Type B pancreatic cell (in vitro differentiated cells): Measurements from ENCODE around the gene GLIS1. TPM values are rescaled to one million over a fixed set of nuclear protein-coding genes. Genes with fewer than 3 reads are reported as not detected.

ENCODE experiments used
- DNase-seq: peaks from one replicate; pipeline ENCODE4 v3.0.0; 2021; ENCODE audit warnings: mixed read lengths; ENCODE audit not compliant: unreplicated experiment; ENCODE audit errors: extremely low spot score
- H3K27ac Mint-ChIP-seq: 2 replicates; pipeline ENCODE4 v1.8.0; 2021; ENCODE audit warnings: mild to moderate bottlenecking, mixed read lengths
- H3K27me3 Mint-ChIP-seq: 2 replicates; pipeline ENCODE4 v1.8.0; 2021; ENCODE audit warnings: mixed read lengths
- H3K36me3 Mint-ChIP-seq: 2 replicates; pipeline ENCODE4 v1.8.0; 2021; ENCODE audit warnings: mixed read lengths
- H3K4me1 Mint-ChIP-seq: one replicate; pipeline ENCODE4 v1.8.0; 2021; ENCODE audit warnings: mixed read lengths; ENCODE audit not compliant: unreplicated experiment
- H3K4me3 Mint-ChIP-seq: 2 replicates; pipeline ENCODE4 v1.8.0; 2021; ENCODE audit warnings: mild to moderate bottlenecking, mixed read lengths
- H3K9me3 Mint-ChIP-seq: 2 replicates; pipeline ENCODE4 v1.8.0; 2021; ENCODE audit warnings: mixed read lengths
- total RNA-seq: library from RNA; stranded (reverse); gene quantifications from 2 replicates; pipeline ENCODE4 v1.2.1, GENCODE V29; 2021; ENCODE audit warnings: low replicate concordance
- TF ChIP-seq, protein P1 (sequence below): fragments of 200-600 bp; sonication (generic); conservative IDR thresholded peaks from 2 replicates; pipeline ENCODE4 v1.5.0; 2021; ENCODE audit warnings: antibody characterized with exemption, mild to moderate bottlenecking

Gene GLIS1
- total RNA-seq, 1 donor from 2014 or later, result 2.1 TPM

DNA sequence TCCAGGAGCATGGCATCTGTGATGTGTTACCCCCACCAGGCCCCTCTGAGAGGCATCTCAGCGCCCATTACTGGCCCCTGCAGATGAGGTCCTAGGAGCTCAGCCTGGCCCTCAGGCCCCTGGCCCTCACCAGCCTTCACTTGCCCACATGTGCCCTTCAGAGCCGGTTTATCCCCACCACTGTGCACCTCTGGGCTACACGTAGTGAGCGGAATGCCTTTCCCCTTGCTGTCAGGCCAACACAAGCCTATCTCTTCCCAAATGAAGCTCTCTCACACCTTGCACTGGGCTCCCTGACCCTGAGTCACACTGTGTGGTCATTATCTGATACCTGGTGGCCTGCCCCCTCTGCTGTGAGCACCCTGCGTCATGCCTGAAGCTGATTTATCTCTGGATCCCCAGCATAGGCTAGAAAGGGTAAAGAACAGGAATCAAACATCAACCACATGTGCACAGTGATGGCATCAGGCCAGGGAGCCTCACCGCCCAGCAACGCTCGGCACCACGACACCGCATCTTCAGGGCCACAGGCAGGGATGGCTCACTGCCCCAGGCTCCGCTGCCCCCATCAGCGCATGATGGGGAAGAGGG is 49.1 kb downstream of the GLIS1 start:
- no peaks in the 10 kb centered on the region for H3K9me3 Mint-ChIP-seq
- no peak overlapping the region for H3K27ac Mint-ChIP-seq
- H3K27me3 Mint-ChIP-seq, result peaks cover 50% of the 10 kb centered on the region
- no peak for DNase-seq
- TF ChIP-seq, protein P1, sequence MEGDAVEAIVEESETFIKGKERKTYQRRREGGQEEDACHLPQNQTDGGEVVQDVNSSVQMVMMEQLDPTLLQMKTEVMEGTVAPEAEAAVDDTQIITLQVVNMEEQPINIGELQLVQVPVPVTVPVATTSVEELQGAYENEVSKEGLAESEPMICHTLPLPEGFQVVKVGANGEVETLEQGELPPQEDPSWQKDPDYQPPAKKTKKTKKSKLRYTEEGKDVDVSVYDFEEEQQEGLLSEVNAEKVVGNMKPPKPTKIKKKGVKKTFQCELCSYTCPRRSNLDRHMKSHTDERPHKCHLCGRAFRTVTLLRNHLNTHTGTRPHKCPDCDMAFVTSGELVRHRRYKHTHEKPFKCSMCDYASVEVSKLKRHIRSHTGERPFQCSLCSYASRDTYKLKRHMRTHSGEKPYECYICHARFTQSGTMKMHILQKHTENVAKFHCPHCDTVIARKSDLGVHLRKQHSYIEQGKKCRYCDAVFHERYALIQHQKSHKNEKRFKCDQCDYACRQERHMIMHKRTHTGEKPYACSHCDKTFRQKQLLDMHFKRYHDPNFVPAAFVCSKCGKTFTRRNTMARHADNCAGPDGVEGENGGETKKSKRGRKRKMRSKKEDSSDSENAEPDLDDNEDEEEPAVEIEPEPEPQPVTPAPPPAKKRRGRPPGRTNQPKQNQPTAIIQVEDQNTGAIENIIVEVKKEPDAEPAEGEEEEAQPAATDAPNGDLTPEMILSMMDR, result no peak
- peaks cover 32% of the 10 kb centered on the region for H3K4me1 Mint-ChIP-seq
- no peak overlapping the region for H3K4me3 Mint-ChIP-seq
- H3K36me3 Mint-ChIP-seq, result no peaks in the 10 kb centered on the region

DNA sequence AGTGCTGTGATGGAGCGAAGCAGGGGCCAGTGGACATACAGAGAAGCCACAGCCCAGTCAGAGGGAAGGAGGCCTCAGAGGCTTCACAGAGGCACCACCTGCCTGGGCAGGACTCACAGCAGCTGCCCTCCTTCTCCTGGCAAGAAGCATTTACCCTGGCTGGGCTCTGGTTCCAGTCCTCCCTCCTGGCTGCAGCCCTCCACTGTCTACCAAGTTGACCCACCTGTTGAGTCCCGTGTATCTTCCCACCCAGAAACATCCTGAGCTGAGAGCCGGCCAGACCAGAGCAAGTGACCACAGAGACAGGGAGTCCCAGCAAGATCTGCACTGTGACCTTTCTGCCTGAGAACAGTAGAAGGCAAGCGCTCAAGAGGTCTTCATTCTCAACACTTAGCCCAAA is 49.7 kb downstream of the GLIS1 start:
- no peak overlapping the region for H3K4me3 Mint-ChIP-seq
- H3K27ac Mint-ChIP-seq, result no peak overlapping the region
- H3K4me1 Mint-ChIP-seq, result peaks cover 38% of the 10 kb centered on the region

DNA sequence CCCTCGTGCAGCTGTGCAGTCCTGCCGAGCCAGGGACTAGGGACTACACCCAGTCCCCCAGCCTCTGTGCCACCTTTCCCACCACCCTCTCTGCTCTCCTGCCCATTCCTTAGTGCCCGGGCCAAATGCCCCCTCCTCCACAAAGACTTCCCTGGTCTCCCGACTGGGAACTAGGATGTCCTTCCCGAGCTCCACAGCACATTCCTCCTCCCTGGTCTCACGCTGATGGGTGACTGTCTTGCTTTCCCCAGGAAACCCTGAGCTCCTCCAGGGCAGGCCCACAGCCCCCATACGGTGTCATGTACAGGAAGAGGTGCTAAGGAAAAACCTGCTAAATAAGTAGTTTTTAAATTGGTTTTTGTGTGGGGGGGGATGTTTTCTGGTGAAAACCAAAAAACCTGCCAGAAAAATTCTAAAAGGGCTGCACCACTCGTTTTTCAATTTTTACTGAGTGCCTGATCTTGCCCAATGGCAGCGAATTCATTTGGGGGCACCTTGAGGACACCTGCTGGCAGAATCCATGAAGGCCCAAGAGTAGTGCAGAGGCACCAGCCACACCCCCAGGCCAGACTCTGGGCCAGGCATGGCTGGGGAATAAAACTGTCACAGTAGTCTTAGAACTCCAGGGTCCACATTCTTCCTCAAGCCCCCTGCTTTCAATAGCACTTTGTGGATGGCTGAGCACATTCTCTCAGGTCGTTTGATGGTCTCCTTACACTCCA is 50.4 kb downstream of the GLIS1 start:
- H3K27me3 Mint-ChIP-seq, result peaks cover 60% of the 10 kb centered on the region
- no peak overlapping the region for H3K27ac Mint-ChIP-seq
- no peaks in the 10 kb centered on the region for H3K9me3 Mint-ChIP-seq
- peaks cover 37% of the 10 kb centered on the region for H3K4me1 Mint-ChIP-seq
- H3K36me3 Mint-ChIP-seq, result no peaks in the 10 kb centered on the region
- no peak overlapping the region for H3K4me3 Mint-ChIP-seq
- no peak for DNase-seq
- TF ChIP-seq, protein P1, result no peak

More for the DNA sequence above, 49.7 kb downstream of the GLIS1 start:
- Mint-ChIP-seq H3K9me3 (no peaks in the 10 kb centered on the region), H3K36me3 (no peaks in the 10 kb centered on the region), H3K27me3 (peaks cover 55% of the 10 kb centered on the region)
- DNase-seq, result no peak
- TF ChIP-seq, protein P1, result no peak

DNA sequence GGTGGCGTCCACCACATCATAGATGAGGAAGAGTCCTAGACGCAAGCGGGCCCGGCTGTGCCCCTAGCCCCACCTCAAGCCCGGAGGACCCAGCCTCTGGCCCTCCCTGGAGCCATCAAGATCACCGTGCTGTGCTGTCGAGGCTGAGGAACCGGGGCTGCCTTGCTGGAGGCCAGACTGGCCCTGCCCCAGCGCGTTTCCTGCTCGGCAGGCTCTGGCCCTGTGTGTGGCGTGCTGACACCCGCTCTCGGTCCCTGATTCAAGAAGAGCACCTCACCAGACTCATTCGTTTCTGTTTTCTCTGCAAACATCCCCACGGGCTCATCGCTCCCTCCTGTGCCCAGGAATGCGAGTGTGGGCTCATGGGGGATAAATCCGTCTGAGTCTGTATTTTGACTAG is 51.1 kb downstream of the GLIS1 start:
- TF ChIP-seq, protein P1, result no peak
- DNase-seq, result no peak
- Mint-ChIP-seq H3K4me1 (peaks cover 35% of the 10 kb centered on the region), H3K27me3 (peaks cover 62% of the 10 kb centered on the region), H3K27ac (no peak overlapping the region), H3K36me3 (no peaks in the 10 kb centered on the region), H3K9me3 (no peaks in the 10 kb centered on the region), H3K4me3 (no peak overlapping the region)

DNA sequence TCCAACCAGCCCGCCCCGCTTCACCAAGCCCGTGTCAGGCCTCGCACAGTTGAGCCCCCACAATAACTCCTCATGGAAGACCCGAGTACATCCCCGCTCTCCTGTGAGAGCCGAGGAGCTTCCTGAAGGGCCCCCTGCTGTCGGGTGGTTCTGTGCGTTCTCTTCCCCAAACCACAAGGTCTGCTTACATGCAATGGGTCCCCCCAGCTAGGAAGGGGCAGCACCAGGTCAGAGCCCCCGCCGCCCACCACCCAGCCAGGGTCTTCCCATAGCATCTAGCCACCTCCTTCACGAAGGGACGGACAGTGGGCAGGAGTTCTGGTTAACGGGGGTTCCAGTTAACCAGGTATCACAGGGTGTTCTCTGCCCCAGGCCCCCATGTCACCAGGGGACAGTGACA is 51.5 kb downstream of the GLIS1 start:
- TF ChIP-seq, protein P1, result no peak
- DNase-seq, result no peak
- H3K9me3 Mint-ChIP-seq, result no peaks in the 10 kb centered on the region
- H3K27me3 Mint-ChIP-seq, result peaks cover 67% of the 10 kb centered on the region
- H3K4me1 Mint-ChIP-seq, result peaks cover 40% of the 10 kb centered on the region
- H3K27ac Mint-ChIP-seq, result no peak overlapping the region
- no peak overlapping the region for H3K4me3 Mint-ChIP-seq
- H3K36me3 Mint-ChIP-seq, result no peaks in the 10 kb centered on the region
